ENCODE measurements around the gene WASL. TPM values are rescaled to one million over a fixed set of nuclear protein-coding genes. Genes with fewer than 3 reads are reported as not detected.

Gene WASL
- total and polyA plus RNA-seq, 4 donors: 21.3 to 48.2 (median 37.5) TPM

DNA sequence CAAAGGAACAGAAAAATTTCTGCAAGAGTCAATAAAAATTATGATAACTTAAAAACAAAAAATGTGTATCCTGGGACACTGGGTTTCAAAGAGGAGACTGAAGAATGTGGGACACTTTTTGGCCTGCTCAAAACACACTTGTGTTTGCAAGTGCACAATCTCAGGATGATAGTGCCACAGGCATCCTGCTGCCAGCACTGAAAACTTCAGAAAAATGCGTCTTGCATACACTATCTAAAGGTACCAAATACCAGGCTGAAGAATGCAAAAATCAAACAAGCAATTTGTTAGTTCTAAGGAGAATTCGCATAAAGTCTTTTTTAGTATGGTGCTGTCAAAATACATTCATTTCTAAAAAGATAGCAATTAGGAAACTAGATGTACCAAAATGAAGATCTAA lies 38.1 kb downstream of the WASL start:
- intact Hi-C loops (cut with DNase I): no loop called here
- peaks cover 0 to 5% of the 10 kb centered on the region in 2 donors for H3K4me1 ChIP-seq (ENCODE audit: control insufficient read depth in 1 of 2, insufficient read depth in 2 of 2, low read length in 2 of 2)

DNA sequence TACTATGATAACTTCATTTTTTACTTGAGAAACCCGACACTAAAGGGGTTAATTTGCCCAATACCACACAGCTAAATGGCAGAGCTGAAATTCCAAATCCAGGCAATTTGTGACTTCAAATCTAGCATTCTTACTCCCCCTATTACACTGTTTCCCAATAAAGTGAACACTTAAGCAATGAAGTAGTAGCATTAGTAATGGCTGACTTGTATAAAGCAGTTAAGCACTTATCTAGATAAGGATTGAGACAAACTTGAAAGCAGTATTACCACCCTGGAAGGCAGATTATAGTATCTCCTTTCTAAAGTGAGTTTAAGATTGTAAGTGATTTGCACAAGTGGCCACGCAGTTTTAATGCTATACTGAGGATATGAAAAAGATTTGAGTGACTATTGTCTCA lies 39.3 kb downstream of the WASL start:
- no peaks in the 10 kb centered on the region for H3K27me3 ChIP-seq (ENCODE audit: control insufficient read depth in 1 of 2, insufficient read depth in 2 of 2, low read length in 1 of 2)
- intact Hi-C loops (cut with DNase I): no loop called here
- DNase-seq (no peak), ATAC-seq (ENCODE audit: low FRiP score) (no peak)
- H3K4me3 ChIP-seq (ENCODE audit: low read length in 2 of 2): no peak overlapping the region
- whole genome bisulfite sequencing, 2 donors: 59 to 85% methylated on average over 2 of the region's 2 CpGs
- H3K4me1 ChIP-seq (ENCODE audit: control insufficient read depth in 1 of 2, insufficient read depth in 2 of 2, low read length in 2 of 2): peaks cover 0 to 2% of the 10 kb centered on the region in 2 donors
- H3K27ac ChIP-seq (ENCODE audit: low read depth in 1 of 2, low read length in 2 of 2): no peak overlapping the region
- peaks cover 1 to 7% of the 10 kb centered on the region in 2 donors for H3K36me3 ChIP-seq (ENCODE audit: control insufficient read depth in 1 of 2, insufficient read depth in 2 of 2, low read length in 1 of 2)
- no peaks in the 10 kb centered on the region for H3K9me3 ChIP-seq (ENCODE audit: control insufficient read depth, low read length)

More for the DNA sequence above, 38.1 kb downstream of the WASL start:
- DNase-seq (no peak), ATAC-seq (ENCODE audit: low FRiP score) (no peak)
- WGBS, 2 donors: 54 to 68% methylated on average over 2 of the region's 2 CpGs
- Histone ChIP-seq H3K27ac (ENCODE audit: low read depth in 1 of 2, low read length in 2 of 2) (no peak overlapping the region), H3K9me3 (ENCODE audit: control insufficient read depth, low read length) (no peaks in the 10 kb centered on the region), H3K4me3 (ENCODE audit: low read length in 2 of 2) (no peak overlapping the region), H3K36me3 (ENCODE audit: control insufficient read depth in 1 of 2, insufficient read depth in 2 of 2, low read length in 1 of 2) (peaks cover 0 to 1% of the 10 kb centered on the region in 2 donors), H3K27me3 (ENCODE audit: control insufficient read depth in 1 of 2, insufficient read depth in 2 of 2, low read length in 1 of 2) (no peaks in the 10 kb centered on the region)

GRCh38 chr7:123705211-123705901 lies 43.4 kb downstream of the WASL start:
- Histone ChIP-seq H3K27ac (ENCODE audit: low read depth in 1 of 2, low read length in 2 of 2) (no peak overlapping the region), H3K36me3 (ENCODE audit: control insufficient read depth in 1 of 2, insufficient read depth in 2 of 2, low read length in 1 of 2) (peaks cover 1 to 7% of the 10 kb centered on the region in 2 donors), H3K9me3 (ENCODE audit: control insufficient read depth, low read length) (no peaks in the 10 kb centered on the region), H3K27me3 (ENCODE audit: control insufficient read depth in 1 of 2, insufficient read depth in 2 of 2, low read length in 1 of 2) (no peaks in the 10 kb centered on the region), H3K4me3 (ENCODE audit: low read length in 2 of 2) (no peak overlapping the region), H3K4me1 (ENCODE audit: control insufficient read depth in 1 of 2, insufficient read depth in 2 of 2, low read length in 2 of 2) (peaks cover 0 to 2% of the 10 kb centered on the region in 2 donors)
- 86 to 88% methylated on average over 1 of the region's 1 CpG for WGBS, 2 donors
- intact Hi-C loops (cut with DNase I): no loop called here
- ATAC-seq (ENCODE audit: low FRiP score) (no peak), DNase-seq (no peak)

- no peak for ATAC-seq (ENCODE audit: low FRiP score)
- Histone ChIP-seq H3K27me3 (ENCODE audit: control insufficient read depth in 1 of 2, insufficient read depth in 2 of 2, low read length in 1 of 2) (no peaks in the 10 kb centered on the region), H3K27ac (ENCODE audit: low read depth in 1 of 2, low read length in 2 of 2) (no peak overlapping the region), H3K4me1 (ENCODE audit: control insufficient read depth in 1 of 2, insufficient read depth in 2 of 2, low read length in 2 of 2) (no peaks in the 10 kb centered on the region), H3K9me3 (ENCODE audit: control insufficient read depth, low read length) (no peaks in the 10 kb centered on the region), H3K36me3 (ENCODE audit: control insufficient read depth in 1 of 2, insufficient read depth in 2 of 2, low read length in 1 of 2) (peaks cover 0 to 4% of the 10 kb centered on the region in 2 donors), H3K4me3 (ENCODE audit: low read length in 2 of 2) (no peak overlapping the region)
- no peak for DNase-seq
- intact Hi-C loops (cut with DNase I): no loop called here
- 62 to 68% methylated on average over 3 of the region's 3 CpGs for WGBS, 2 donors
These were observed 52.7 kb downstream of the WASL start for GRCh38 chr7:123695944-123696677.

DNA sequence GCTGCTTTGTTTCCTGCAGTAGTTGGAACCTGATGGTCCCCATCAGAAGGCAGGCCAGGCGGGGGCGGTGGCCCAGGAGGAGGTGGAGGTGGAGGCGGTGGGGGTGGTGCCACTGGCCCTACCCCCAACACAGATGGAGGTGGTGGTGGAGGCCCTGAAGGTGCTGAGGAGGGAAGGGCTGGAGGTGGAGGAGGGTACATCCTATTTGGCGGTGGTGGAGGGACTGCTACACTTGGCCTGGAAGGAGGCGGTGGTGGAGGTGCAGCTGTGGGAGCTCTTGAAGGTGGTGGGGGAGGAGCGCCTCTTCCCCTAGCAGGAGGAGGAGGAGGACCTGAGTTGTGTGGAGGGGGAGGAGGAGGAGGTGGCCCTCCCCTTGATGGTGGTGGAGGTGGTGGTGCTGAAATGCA lies 56.3 kb downstream of the WASL start:
- no peak for DNase-seq
- WGBS, 2 donors: 93 to 95% methylated on average over 6 of the region's 6 CpGs
- Histone ChIP-seq H3K9me3 (ENCODE audit: control insufficient read depth, low read length) (no peaks in the 10 kb centered on the region), H3K27me3 (ENCODE audit: control insufficient read depth in 1 of 2, insufficient read depth in 2 of 2, low read length in 1 of 2) (no peaks in the 10 kb centered on the region), H3K4me3 (ENCODE audit: low read length in 2 of 2) (no peak overlapping the region), H3K4me1 (ENCODE audit: control insufficient read depth in 1 of 2, insufficient read depth in 2 of 2, low read length in 2 of 2) (no peaks in the 10 kb centered on the region), H3K27ac (ENCODE audit: low read depth in 1 of 2, low read length in 2 of 2) (no peak overlapping the region), H3K36me3 (ENCODE audit: control insufficient read depth in 1 of 2, insufficient read depth in 2 of 2, low read length in 1 of 2) (peaks cover 0 to 6% of the 10 kb centered on the region in 2 donors)
- intact Hi-C loops (cut with DNase I): no loop called here
- no peak for ATAC-seq (ENCODE audit: low FRiP score)

DNA sequence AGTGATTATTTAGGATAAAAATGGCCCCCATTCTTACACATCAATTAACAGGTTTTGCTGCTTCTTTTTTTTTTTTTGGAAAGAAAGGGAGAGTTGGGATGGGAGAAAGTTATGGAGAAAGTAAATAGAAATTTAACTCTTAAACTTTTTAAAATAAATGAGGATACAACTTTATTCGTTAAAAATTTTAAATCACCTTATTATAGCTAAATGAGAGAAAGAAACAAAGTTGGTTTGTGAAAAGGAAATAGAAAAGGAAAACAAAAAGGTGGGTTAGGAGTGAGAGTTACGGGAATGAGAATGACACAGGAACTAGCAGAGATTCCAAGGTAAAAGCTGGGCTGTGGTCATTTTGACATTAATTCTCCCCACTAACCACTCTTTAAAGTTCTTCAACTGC lies 58.3 kb downstream of the WASL start:
- no peak for ATAC-seq (ENCODE audit: low FRiP score)
- WGBS, 2 donors: 93 to 97% methylated on average over 2 of the region's 2 CpGs
- intact Hi-C loops (cut with DNase I): no loop called here
- H3K27me3 ChIP-seq (ENCODE audit: control insufficient read depth in 1 of 2, insufficient read depth in 2 of 2, low read length in 1 of 2): no peaks in the 10 kb centered on the region
- no peaks in the 10 kb centered on the region for H3K9me3 ChIP-seq (ENCODE audit: control insufficient read depth, low read length)
- H3K36me3 ChIP-seq (ENCODE audit: control insufficient read depth in 1 of 2, insufficient read depth in 2 of 2, low read length in 1 of 2): peaks cover 0 to 6% of the 10 kb centered on the region in 2 donors
- H3K27ac ChIP-seq (ENCODE audit: low read depth in 1 of 2, low read length in 2 of 2): no peak overlapping the region
- no peak overlapping the region for H3K4me3 ChIP-seq (ENCODE audit: low read length in 2 of 2)
- DNase-seq: no peak
- no peaks in the 10 kb centered on the region for H3K4me1 ChIP-seq (ENCODE audit: control insufficient read depth in 1 of 2, insufficient read depth in 2 of 2, low read length in 2 of 2)

GRCh38 chr7:123689250-123689649 lies 59.6 kb downstream of the WASL start:
- intact Hi-C loops (cut with DNase I): no loop called here
- H3K36me3 ChIP-seq (ENCODE audit: control insufficient read depth in 1 of 2, insufficient read depth in 2 of 2, low read length in 1 of 2): peaks cover 0 to 6% of the 10 kb centered on the region in 2 donors
- H3K4me3 ChIP-seq (ENCODE audit: low read length in 2 of 2): no peak overlapping the region
- no peaks in the 10 kb centered on the region for H3K4me1 ChIP-seq (ENCODE audit: control insufficient read depth in 1 of 2, insufficient read depth in 2 of 2, low read length in 2 of 2)
- no peak overlapping the region for H3K27ac ChIP-seq (ENCODE audit: low read depth in 1 of 2, low read length in 2 of 2)
- WGBS, 2 donors: 67 to 83% methylated on average over 3 of the region's 3 CpGs
- no peak for DNase-seq
- H3K27me3 ChIP-seq (ENCODE audit: control insufficient read depth in 1 of 2, insufficient read depth in 2 of 2, low read length in 1 of 2): no peaks in the 10 kb centered on the region
- ATAC-seq (ENCODE audit: low FRiP score): no peak
- no peaks in the 10 kb centered on the region for H3K9me3 ChIP-seq (ENCODE audit: control insufficient read depth, low read length)

GRCh38 chr7:123687727-123688126 lies 61.1 kb downstream of the WASL start:
- H3K9me3 ChIP-seq (ENCODE audit: control insufficient read depth, low read length): no peaks in the 10 kb centered on the region
- H3K27me3 ChIP-seq (ENCODE audit: control insufficient read depth in 1 of 2, insufficient read depth in 2 of 2, low read length in 1 of 2): no peaks in the 10 kb centered on the region
- no peaks in the 10 kb centered on the region for H3K4me1 ChIP-seq (ENCODE audit: control insufficient read depth in 1 of 2, insufficient read depth in 2 of 2, low read length in 2 of 2)
- no peak overlapping the region for H3K27ac ChIP-seq (ENCODE audit: low read depth in 1 of 2, low read length in 2 of 2)
- intact Hi-C loops (cut with DNase I): no loop called here
- no peak for ATAC-seq (ENCODE audit: low FRiP score)
- peaks cover 0 to 6% of the 10 kb centered on the region in 2 donors for H3K36me3 ChIP-seq (ENCODE audit: control insufficient read depth in 1 of 2, insufficient read depth in 2 of 2, low read length in 1 of 2)
- WGBS, 2 donors: 88% methylated on average over 1 of the region's 1 CpG
- DNase-seq: no peak
- H3K4me3 ChIP-seq (ENCODE audit: low read length in 2 of 2): no peak overlapping the region

GRCh38 chr7:123687161-123687560 lies 61.6 kb downstream of the WASL start:
- intact Hi-C loops (cut with DNase I): no loop called here
- ATAC-seq (ENCODE audit: low FRiP score) (no peak), DNase-seq (no peak)
- H3K27ac ChIP-seq (ENCODE audit: low read depth in 1 of 2, low read length in 2 of 2): no peak overlapping the region
- no peak overlapping the region for H3K4me3 ChIP-seq (ENCODE audit: low read length in 2 of 2)
- H3K9me3 ChIP-seq (ENCODE audit: control insufficient read depth, low read length): no peaks in the 10 kb centered on the region
- H3K4me1 ChIP-seq (ENCODE audit: control insufficient read depth in 1 of 2, insufficient read depth in 2 of 2, low read length in 2 of 2): no peaks in the 10 kb centered on the region
- peaks cover 0 to 2% of the 10 kb centered on the region in 2 donors for H3K36me3 ChIP-seq (ENCODE audit: control insufficient read depth in 1 of 2, insufficient read depth in 2 of 2, low read length in 1 of 2)
- 95% methylated on average over 2 of the region's 2 CpGs for WGBS, 2 donors
- no peaks in the 10 kb centered on the region for H3K27me3 ChIP-seq (ENCODE audit: control insufficient read depth in 1 of 2, insufficient read depth in 2 of 2, low read length in 1 of 2)
